ENCODE data around the gene JMJD1C.
A peak's percentile ranks its signal among the peaks of the same experiment; 100 is the strongest.

The JMJD1C gene

GRCh38 chr10:63267414-63268148 is 198.2 kb downstream of the JMJD1C start:
- Histone ChIP-seq H3K4me1 (ENCODE audit: control insufficient read depth, insufficient read depth, low read length) (peaks cover 20% of the 10 kb centered on the region; the same call in 1 of the 2 replicates), H3K9ac (ENCODE audit: low read depth, low read length) (peak overlapping the region; percentile 100), H3K27ac (ENCODE audit: low read depth, low read length) (peak overlapping the region; percentile 98), H3K36me3 (ENCODE audit: control insufficient read depth, insufficient read depth, low read length) (peaks cover 17% of the 10 kb centered on the region), H3K27me3 (ENCODE audit: control insufficient read depth, insufficient read depth, low read length) (no peaks in the 10 kb centered on the region), H3K4me3 (ENCODE audit: low read depth, low read length) (peak overlapping the region; percentile 93), H3K9me3 (ENCODE audit: control insufficient read depth, insufficient read depth, low read length) (no peaks in the 10 kb centered on the region)

- peak overlapping the region; percentile 93 for H3K4me3 ChIP-seq (ENCODE audit: low read depth, low read length)
- no peaks in the 10 kb centered on the region for H3K27me3 ChIP-seq (ENCODE audit: control insufficient read depth, insufficient read depth, low read length)
- H3K9me3 ChIP-seq (ENCODE audit: control insufficient read depth, insufficient read depth, low read length) = no peaks in the 10 kb centered on the region
- peaks cover 26% of the 10 kb centered on the region for H3K36me3 ChIP-seq (ENCODE audit: control insufficient read depth, insufficient read depth, low read length)
- H3K4me1 ChIP-seq (ENCODE audit: control insufficient read depth, insufficient read depth, low read length) = peaks cover 27% of the 10 kb centered on the region
- peak overlapping the region; percentile 100 for H3K9ac ChIP-seq (ENCODE audit: low read depth, low read length)
- H3K27ac ChIP-seq (ENCODE audit: low read depth, low read length) = peak overlapping the region; percentile 98
Measured at GRCh38 chr10:63266391-63267316, 199.1 kb downstream of the JMJD1C start.

- peak overlapping the region; percentile 98 for H3K27ac ChIP-seq (ENCODE audit: low read depth, low read length)
- H3K4me3 ChIP-seq (ENCODE audit: low read depth, low read length) = peak overlapping the region; percentile 93
- H3K36me3 ChIP-seq (ENCODE audit: control insufficient read depth, insufficient read depth, low read length) = peaks cover 35% of the 10 kb centered on the region
- peak overlapping the region; percentile 100 for H3K9ac ChIP-seq (ENCODE audit: low read depth, low read length)
- no peaks in the 10 kb centered on the region for H3K27me3 ChIP-seq (ENCODE audit: control insufficient read depth, insufficient read depth, low read length)
- H3K9me3 ChIP-seq (ENCODE audit: control insufficient read depth, insufficient read depth, low read length) = no peaks in the 10 kb centered on the region
- peaks cover 27% of the 10 kb centered on the region for H3K4me1 ChIP-seq (ENCODE audit: control insufficient read depth, insufficient read depth, low read length)
Measured at GRCh38 chr10:63265683-63266235, 200.0 kb downstream of the JMJD1C start.

- Histone ChIP-seq H3K9me3 (ENCODE audit: control insufficient read depth, insufficient read depth, low read length) (no peaks in the 10 kb centered on the region), H3K4me1 (ENCODE audit: control insufficient read depth, insufficient read depth, low read length) (peaks cover 28% of the 10 kb centered on the region)
Measured at GRCh38 chr10:63265222-63265617, 200.6 kb downstream of the JMJD1C start.

GRCh38 chr10:63264617-63265221 is 201.1 kb downstream of the JMJD1C start:
- Histone ChIP-seq H3K27me3 (ENCODE audit: control insufficient read depth, insufficient read depth, low read length) (no peaks in the 10 kb centered on the region), H3K27ac (ENCODE audit: low read depth, low read length) (no peak overlapping the region), H3K4me3 (ENCODE audit: low read depth, low read length) (peak overlapping the region; percentile 93), H3K9ac (ENCODE audit: low read depth, low read length) (peak overlapping the region; percentile 100), H3K36me3 (ENCODE audit: control insufficient read depth, insufficient read depth, low read length) (peaks cover 45% of the 10 kb centered on the region), H3K4me1 (ENCODE audit: control insufficient read depth, insufficient read depth, low read length) (peaks cover 30% of the 10 kb centered on the region), H3K9me3 (ENCODE audit: control insufficient read depth, insufficient read depth, low read length) (no peaks in the 10 kb centered on the region)

More at GRCh38 chr10:63265222-63265617, 200.6 kb downstream of the JMJD1C start:
- peak overlapping the region; percentile 98 for H3K27ac ChIP-seq (ENCODE audit: low read depth, low read length)
- H3K27me3 ChIP-seq (ENCODE audit: control insufficient read depth, insufficient read depth, low read length) = no peaks in the 10 kb centered on the region
- H3K36me3 ChIP-seq (ENCODE audit: control insufficient read depth, insufficient read depth, low read length) = peaks cover 40% of the 10 kb centered on the region
- peak overlapping the region; percentile 100 for H3K9ac ChIP-seq (ENCODE audit: low read depth, low read length)
- peak overlapping the region; percentile 93 for H3K4me3 ChIP-seq (ENCODE audit: low read depth, low read length)

GRCh38 chr10:63262430-63263073 is 203.2 kb downstream of the JMJD1C start:
- no peaks in the 10 kb centered on the region for H3K9me3 ChIP-seq (ENCODE audit: control insufficient read depth, insufficient read depth, low read length)
- H3K4me1 ChIP-seq (ENCODE audit: control insufficient read depth, insufficient read depth, low read length) = peaks cover 46% of the 10 kb centered on the region
- H3K27me3 ChIP-seq (ENCODE audit: control insufficient read depth, insufficient read depth, low read length) = no peaks in the 10 kb centered on the region
- no peak overlapping the region for H3K9ac ChIP-seq (ENCODE audit: low read depth, low read length)
- H3K27ac ChIP-seq (ENCODE audit: low read depth, low read length) = no peak overlapping the region
- H3K4me3 ChIP-seq (ENCODE audit: low read depth, low read length) = peak overlapping the region; percentile 93
- H3K36me3 ChIP-seq (ENCODE audit: control insufficient read depth, insufficient read depth, low read length) = peaks cover 67% of the 10 kb centered on the region

GRCh38 chr10:63261496-63261895 is 204.3 kb downstream of the JMJD1C start:
- H3K27me3 ChIP-seq (ENCODE audit: control insufficient read depth, insufficient read depth, low read length) = no peaks in the 10 kb centered on the region
- H3K9ac ChIP-seq (ENCODE audit: low read depth, low read length) = no peak overlapping the region
- no peak overlapping the region for H3K27ac ChIP-seq (ENCODE audit: low read depth, low read length)
- H3K4me1 ChIP-seq (ENCODE audit: control insufficient read depth, insufficient read depth, low read length) = peaks cover 46% of the 10 kb centered on the region
- peaks cover 76% of the 10 kb centered on the region for H3K36me3 ChIP-seq (ENCODE audit: control insufficient read depth, insufficient read depth, low read length)
- H3K9me3 ChIP-seq (ENCODE audit: control insufficient read depth, insufficient read depth, low read length) = no peaks in the 10 kb centered on the region
- H3K4me3 ChIP-seq (ENCODE audit: low read depth, low read length) = no peak overlapping the region

- Histone ChIP-seq H3K27me3 (ENCODE audit: control insufficient read depth, insufficient read depth, low read length) (no peaks in the 10 kb centered on the region), H3K4me1 (ENCODE audit: control insufficient read depth, insufficient read depth, low read length) (peaks cover 49% of the 10 kb centered on the region), H3K9me3 (ENCODE audit: control insufficient read depth, insufficient read depth, low read length) (no peaks in the 10 kb centered on the region), H3K36me3 (ENCODE audit: control insufficient read depth, insufficient read depth, low read length) (peaks cover 82% of the 10 kb centered on the region), H3K9ac (ENCODE audit: low read depth, low read length) (no peak overlapping the region), H3K4me3 (ENCODE audit: low read depth, low read length) (no peak overlapping the region), H3K27ac (ENCODE audit: low read depth, low read length) (no peak overlapping the region)
Measured at GRCh38 chr10:63260860-63261251, 204.9 kb downstream of the JMJD1C start.

- Histone ChIP-seq H3K27ac (ENCODE audit: low read depth, low read length) (no peak overlapping the region), H3K36me3 (ENCODE audit: control insufficient read depth, insufficient read depth, low read length) (peaks cover 87% of the 10 kb centered on the region), H3K4me1 (ENCODE audit: control insufficient read depth, insufficient read depth, low read length) (peaks cover 50% of the 10 kb centered on the region), H3K9me3 (ENCODE audit: control insufficient read depth, insufficient read depth, low read length) (no peaks in the 10 kb centered on the region), H3K9ac (ENCODE audit: low read depth, low read length) (no peak overlapping the region), H3K4me3 (ENCODE audit: low read depth, low read length) (no peak overlapping the region), H3K27me3 (ENCODE audit: control insufficient read depth, insufficient read depth, low read length) (no peaks in the 10 kb centered on the region)
Measured at GRCh38 chr10:63260103-63260859, 205.5 kb downstream of the JMJD1C start.

Data from HUES48 (cell line).